Motor neuron (in vitro differentiated cells): ENCODE data around the gene OR51E2. TPM values are rescaled to one million over a fixed set of nuclear protein-coding genes. Genes with fewer than 3 reads are reported as not detected.

Experiments
- total RNA-seq, 8 experiments: library from RNA; unstranded; fragments of 300-600 nt; gene quantifications; 2 replicates each; pipeline versions ENCODE4 v1.2.3 to v1.2.4, GENCODE V29; 2022

OR51E2 gene
- total RNA-seq, 8 experiments from 2014 or later: 0.36 to 25.3 (median 1.3) TPM; not detected in 3

Other genes with a start within 250 kb of the OR51E2 start
- gene OR52K2, start 248.6 kb downstream of the OR51E2 start, total RNA-seq: 1 to 10 TPM in 1 of 8 experiments, under 1 TPM in 3, not detected in 4; 0.17 to 1.1 (median 0.57) TPM
- 1 to 10 TPM in 1 of 8 experiments, under 1 TPM in 5, not detected in 2; 0.08 to 1.6 (median 0.19) TPM for gene OR52K1, start 215.2 kb downstream of the OR51E2 start, total RNA-seq
- under 1 TPM in 3 of 8 experiments, not detected in 5; 0.36 to 0.66 (median 0.52) TPM for gene OR52M1, start 152.7 kb downstream of the OR51E2 start, total RNA-seq
- under 1 TPM; 0.05 to 0.52 (median 0.14) TPM for gene OR52I2, start 116.1 kb downstream of the OR51E2 start, total RNA-seq
- gene OR52I1, start 103.8 kb downstream of the OR51E2 start, total RNA-seq: under 1 TPM; 0.16 to 0.94 (median 0.40) TPM
- 10 to 100 TPM in 4 of 8 experiments, 1 to 10 TPM in 4; 7.9 to 16.6 (median 10.1) TPM for gene TRIM68, start 89.6 kb downstream of the OR51E2 start, total RNA-seq
- gene OR51D1, start 60.4 kb downstream of the OR51E2 start, total RNA-seq: under 1 TPM in 5 of 8 experiments, not detected in 3; 0.05 to 0.52 (median 0.13) TPM
- gene OR51E1, start 53.9 kb downstream of the OR51E2 start, total RNA-seq: under 1 TPM in 4 of 8 experiments, not detected in 4; 0.05 to 0.19 (median 0.13) TPM
- gene MMP26, start 6.9 kb upstream of the OR51E2 start, total RNA-seq: under 1 TPM in 1 of 8 experiments, not detected in 7; 0.38 TPM
- gene OR51F1, start 72.1 kb upstream of the OR51E2 start, total RNA-seq: 1 to 10 TPM in 2 of 8 experiments, under 1 TPM in 1, not detected in 5; 0.61 to 1.7 (median 1.1) TPM
- gene OR52R1, start 106.5 kb upstream of the OR51E2 start, total RNA-seq: 1 to 10 TPM in 1 of 8 experiments, under 1 TPM in 3, not detected in 4; 0.23 to 1.5 (median 0.73) TPM
- gene OR51F2, start 123.5 kb upstream of the OR51E2 start, total RNA-seq: 1 to 10 TPM in 3 of 8 experiments, under 1 TPM in 2, not detected in 3; 0.21 to 2.2 (median 1.2) TPM
- gene OR51S1, start 151.4 kb upstream of the OR51E2 start, total RNA-seq: under 1 TPM in 5 of 8 experiments, not detected in 3; 0.17 to 0.99 (median 0.31) TPM
- 1 to 10 TPM in 2 of 8 experiments, under 1 TPM in 1, not detected in 5; 0.31 to 1.3 (median 1.0) TPM for gene OR51T1, start 184.0 kb upstream of the OR51E2 start, total RNA-seq
- under 1 TPM in 4 of 8 experiments, not detected in 4; 0.25 to 0.67 (median 0.55) TPM for gene OR51A7, start 205.9 kb upstream of the OR51E2 start, total RNA-seq
- gene OR51G2, start 221.5 kb upstream of the OR51E2 start, total RNA-seq: 1 to 10 TPM in 1 of 8 experiments, under 1 TPM in 4, not detected in 3; 0.29 to 1.9 (median 0.51) TPM
- gene OR51G1, start 226.5 kb upstream of the OR51E2 start, total RNA-seq: 1 to 10 TPM in 2 of 8 experiments, under 1 TPM in 2, not detected in 4; 0.21 to 1.9 (median 0.89) TPM
- 1 to 10 TPM in 1 of 8 experiments, under 1 TPM in 3, not detected in 4; 0.28 to 1.5 (median 0.72) TPM for gene OR51A4, start 249.8 kb upstream of the OR51E2 start, total RNA-seq